Measurements from ENCODE around the gene NEDD9. TPM values are rescaled to one million over a fixed set of nuclear protein-coding genes. Genes with fewer than 3 reads are reported as not detected.

The NEDD9 gene
- polyA plus RNA-seq, 4 donors: 13.6 to 17.6 (median 15.0) TPM

- WGBS, 3 donors: 23 to 57% (median 38%) methylated on average over 20 of the region's 20 CpGs
- FAIRE-seq (no peak), DNase-seq (no peak)
- Histone ChIP-seq H3K9me3 (ENCODE audit: control insufficient read depth in 2 of 2, insufficient read depth in 1 of 2, low read depth in 1 of 2, low read length in 1 of 2) (no peaks in the 10 kb centered on the region), H3K4me1 (ENCODE audit: control insufficient read depth in 3 of 3, insufficient read depth in 2 of 3, low read depth in 1 of 3, low read length in 2 of 3) (peaks cover 3 to 24% (median 10%) of the 10 kb centered on the region in 3 donors), H3K27ac (ENCODE audit: low read depth in 1 of 3, low read length in 2 of 3) (peak overlapping the region; percentile 12 to 91 (median 75)), H3K4me3 (ENCODE audit: low read depth in 1 of 3, low read length in 3 of 3) (peak overlapping the region in 2 of 3 donors; percentile 17 to 71), H3K36me3 (ENCODE audit: control insufficient read depth in 3 of 3, insufficient read depth in 2 of 3, low read depth in 1 of 3, low read length in 3 of 3) (no peaks in the 10 kb centered on the region), H3K27me3 (ENCODE audit: control insufficient read depth in 3 of 3, insufficient read depth in 3 of 3, low read length in 3 of 3) (no peaks in the 10 kb centered on the region)
Measured at GRCh38 chr6:11228935-11229654, 3.4 kb downstream of the NEDD9 start.

GRCh38 chr6:11227698-11228097 lies 4.8 kb downstream of the NEDD9 start:
- Histone ChIP-seq H3K9me3 (ENCODE audit: control insufficient read depth in 2 of 2, insufficient read depth in 1 of 2, low read depth in 1 of 2, low read length in 1 of 2) (no peaks in the 10 kb centered on the region), H3K36me3 (ENCODE audit: control insufficient read depth in 3 of 3, insufficient read depth in 2 of 3, low read depth in 1 of 3, low read length in 3 of 3) (no peaks in the 10 kb centered on the region), H3K27me3 (ENCODE audit: control insufficient read depth in 3 of 3, insufficient read depth in 3 of 3, low read length in 3 of 3) (no peaks in the 10 kb centered on the region), H3K4me1 (ENCODE audit: control insufficient read depth in 3 of 3, insufficient read depth in 2 of 3, low read depth in 1 of 3, low read length in 2 of 3) (peaks cover 4 to 16% (median 9%) of the 10 kb centered on the region in 3 donors), H3K27ac (ENCODE audit: low read depth in 1 of 3, low read length in 2 of 3) (no peak overlapping the region), H3K4me3 (ENCODE audit: low read depth in 1 of 3, low read length in 3 of 3) (no peak overlapping the region)
- DNase-seq (no peak), FAIRE-seq (no peak)
- WGBS, 3 donors: 77 to 80% (median 78%) methylated on average over 5 of the region's 5 CpGs

- DNase-seq (no peak), FAIRE-seq (no peak)
- H3K27me3 ChIP-seq (ENCODE audit: control insufficient read depth in 3 of 3, insufficient read depth in 3 of 3, low read length in 3 of 3): no peaks in the 10 kb centered on the region
- H3K27ac ChIP-seq (ENCODE audit: low read depth in 1 of 3, low read length in 2 of 3): no peak overlapping the region
- 89 to 94% (median 91%) methylated on average over 3 of the region's 3 CpGs for WGBS, 3 donors
- H3K4me3 ChIP-seq (ENCODE audit: low read depth in 1 of 3, low read length in 3 of 3): no peak overlapping the region
- no peaks in the 10 kb centered on the region for H3K9me3 ChIP-seq (ENCODE audit: control insufficient read depth in 2 of 2, insufficient read depth in 1 of 2, low read depth in 1 of 2, low read length in 1 of 2)
- H3K4me1 ChIP-seq (ENCODE audit: control insufficient read depth in 3 of 3, insufficient read depth in 2 of 3, low read depth in 1 of 3, low read length in 2 of 3): peaks cover 8 to 17% (median 13%) of the 10 kb centered on the region in 3 donors
- H3K36me3 ChIP-seq (ENCODE audit: control insufficient read depth in 3 of 3, insufficient read depth in 2 of 3, low read depth in 1 of 3, low read length in 3 of 3): no peaks in the 10 kb centered on the region
Measured at GRCh38 chr6:11226005-11226404, 6.5 kb downstream of the NEDD9 start.

- H3K9me3 ChIP-seq (ENCODE audit: control insufficient read depth in 2 of 2, insufficient read depth in 1 of 2, low read depth in 1 of 2, low read length in 1 of 2): no peaks in the 10 kb centered on the region
- FAIRE-seq (no peak), DNase-seq (no peak)
- H3K4me3 ChIP-seq (ENCODE audit: low read depth in 1 of 3, low read length in 3 of 3): no peak overlapping the region
- H3K4me1 ChIP-seq (ENCODE audit: control insufficient read depth in 3 of 3, insufficient read depth in 2 of 3, low read depth in 1 of 3, low read length in 2 of 3): peaks cover 8 to 19% (median 11%) of the 10 kb centered on the region in 3 donors
- H3K27ac ChIP-seq (ENCODE audit: low read depth in 1 of 3, low read length in 2 of 3): peak overlapping the region in 1 of 3 donors; percentile 92
- WGBS, 3 donors: 67 to 84% (median 68%) methylated on average over 4 of the region's 4 CpGs
- H3K36me3 ChIP-seq (ENCODE audit: control insufficient read depth in 3 of 3, insufficient read depth in 2 of 3, low read depth in 1 of 3, low read length in 3 of 3): no peaks in the 10 kb centered on the region
- no peaks in the 10 kb centered on the region for H3K27me3 ChIP-seq (ENCODE audit: control insufficient read depth in 3 of 3, insufficient read depth in 3 of 3, low read length in 3 of 3)
Measured at GRCh38 chr6:11224966-11225463, 7.5 kb downstream of the NEDD9 start.

- H3K27me3 ChIP-seq (ENCODE audit: control insufficient read depth in 3 of 3, insufficient read depth in 3 of 3, low read length in 3 of 3): no peaks in the 10 kb centered on the region
- WGBS, 3 donors: 67 to 83% (median 73%) methylated on average over 9 of the region's 9 CpGs
- H3K27ac ChIP-seq (ENCODE audit: low read depth in 1 of 3, low read length in 2 of 3): peak overlapping the region in 2 of 3 donors; percentile 42 to 92
- H3K4me1 ChIP-seq (ENCODE audit: control insufficient read depth in 3 of 3, insufficient read depth in 2 of 3, low read depth in 1 of 3, low read length in 2 of 3): peaks cover 9 to 19% (median 9%) of the 10 kb centered on the region in 3 donors
- FAIRE-seq: no peak
- DNase-seq: peak in 1 of 2 donors; percentile 52
- no peak overlapping the region for H3K4me3 ChIP-seq (ENCODE audit: low read depth in 1 of 3, low read length in 3 of 3)
- no peaks in the 10 kb centered on the region for H3K9me3 ChIP-seq (ENCODE audit: control insufficient read depth in 2 of 2, insufficient read depth in 1 of 2, low read depth in 1 of 2, low read length in 1 of 2)
- H3K36me3 ChIP-seq (ENCODE audit: control insufficient read depth in 3 of 3, insufficient read depth in 2 of 3, low read depth in 1 of 3, low read length in 3 of 3): no peaks in the 10 kb centered on the region
Measured at GRCh38 chr6:11224252-11224965, 8.1 kb downstream of the NEDD9 start.

GRCh38 chr6:11223286-11223864 lies 9.1 kb downstream of the NEDD9 start:
- no peaks in the 10 kb centered on the region for H3K27me3 ChIP-seq (ENCODE audit: control insufficient read depth in 3 of 3, insufficient read depth in 3 of 3, low read length in 3 of 3)
- FAIRE-seq: no peak
- peaks cover 10 to 25% (median 14%) of the 10 kb centered on the region in 3 donors for H3K4me1 ChIP-seq (ENCODE audit: control insufficient read depth in 3 of 3, insufficient read depth in 2 of 3, low read depth in 1 of 3, low read length in 2 of 3)
- H3K36me3 ChIP-seq (ENCODE audit: control insufficient read depth in 3 of 3, insufficient read depth in 2 of 3, low read depth in 1 of 3, low read length in 3 of 3): no peaks in the 10 kb centered on the region
- WGBS, 3 donors: 92 to 97% (median 93%) methylated on average over 5 of the region's 5 CpGs
- peak overlapping the region in 1 of 3 donors; percentile 92 for H3K27ac ChIP-seq (ENCODE audit: low read depth in 1 of 3, low read length in 2 of 3)
- no peak for DNase-seq
- no peak overlapping the region for H3K4me3 ChIP-seq (ENCODE audit: low read depth in 1 of 3, low read length in 3 of 3)
- no peaks in the 10 kb centered on the region for H3K9me3 ChIP-seq (ENCODE audit: control insufficient read depth in 2 of 2, insufficient read depth in 1 of 2, low read depth in 1 of 2, low read length in 1 of 2)

GRCh38 chr6:11222385-11223277 lies 9.8 kb downstream of the NEDD9 start:
- H3K36me3 ChIP-seq (ENCODE audit: control insufficient read depth in 3 of 3, insufficient read depth in 2 of 3, low read depth in 1 of 3, low read length in 3 of 3): no peaks in the 10 kb centered on the region
- no peaks in the 10 kb centered on the region for H3K27me3 ChIP-seq (ENCODE audit: control insufficient read depth in 3 of 3, insufficient read depth in 3 of 3, low read length in 3 of 3)
- peak overlapping the region in 1 of 3 donors; percentile 74 for H3K27ac ChIP-seq (ENCODE audit: low read depth in 1 of 3, low read length in 2 of 3)
- peaks cover 13 to 31% (median 21%) of the 10 kb centered on the region in 3 donors for H3K4me1 ChIP-seq (ENCODE audit: control insufficient read depth in 3 of 3, insufficient read depth in 2 of 3, low read depth in 1 of 3, low read length in 2 of 3)
- H3K4me3 ChIP-seq (ENCODE audit: low read depth in 1 of 3, low read length in 3 of 3): no peak overlapping the region
- H3K9me3 ChIP-seq (ENCODE audit: control insufficient read depth in 2 of 2, insufficient read depth in 1 of 2, low read depth in 1 of 2, low read length in 1 of 2): no peaks in the 10 kb centered on the region
- DNase-seq (no peak), FAIRE-seq (no peak)
- WGBS, 3 donors: 50 to 64% (median 60%) methylated on average over 5 of the region's 5 CpGs

Data from small intestine (tissue), 7 donors.